WERI-Rb-1 (cell line): ENCODE results near the gene MAD1L1.

Experiments used
- DNase-seq: peaks from one replicate; pipeline ENCODE4 v3.0.0-alpha.2; 2020
- H3K27ac ChIP-seq: fragments of 250-450 bp; sonication (Bioruptor Pico); 2 replicates; pipeline ENCODE4 v1.5.1; 2020; ENCODE audit warnings: mild to moderate bottlenecking, moderate library complexity
- H3K27me3 ChIP-seq: fragments of 250-450 bp; sonication (Bioruptor Pico); 2 replicates; pipeline ENCODE4 v1.5.1; 2021; ENCODE audit warnings: mild to moderate bottlenecking, low read depth, moderate library complexity; ENCODE audit not compliant: insufficient read depth, severe bottlenecking
- H3K36me3 ChIP-seq: fragments of 250-450 bp; sonication (Bioruptor Pico); 2 replicates; pipeline ENCODE4 v1.5.1; 2020; ENCODE audit warnings: mild to moderate bottlenecking, moderate library complexity
- H3K4me3 ChIP-seq: 2 replicates; pipeline ENCODE4 v1.5.1; 2011; ENCODE audit warnings: low read depth, mild to moderate bottlenecking, control low read depth, low read length
- H3K9me3 ChIP-seq: fragments of 250-450 bp; sonication (Bioruptor Pico); 2 replicates; pipeline ENCODE4 v1.5.1; 2021; ENCODE audit warnings: mild to moderate bottlenecking, moderate library complexity; ENCODE audit not compliant: severe bottlenecking
- CTCF ChIP-seq: IDR thresholded peaks from 2 replicates; pipeline ENCODE4 v1.5.1; 2011; ENCODE audit warnings: low read depth, mild to moderate bottlenecking, control low read depth, inconsistent platforms, low read length

MAD1L1 gene

GRCh38 chr7:2253021-2253420 is 20.3 kb upstream of the MAD1L1 start:
- Histone ChIP-seq H3K4me3 (no peak overlapping the region), H3K27ac (no peak overlapping the region), H3K9me3 (no peaks in the 10 kb centered on the region), H3K27me3 (no peaks in the 10 kb centered on the region), H3K36me3 (peaks cover 53% of the 10 kb centered on the region)
- no peak for DNase-seq
- no peak for TF ChIP-seq CTCF

- Histone ChIP-seq H3K9me3 (no peaks in the 10 kb centered on the region), H3K27ac (0 out of 2 replicates have a peak overlapping the region, but pooled peaks have one; percentile 31), H3K36me3 (peaks cover 48% of the 10 kb centered on the region), H3K27me3 (no peaks in the 10 kb centered on the region), H3K4me3 (no peak overlapping the region)
- no peak for TF ChIP-seq CTCF
- DNase-seq, result no peak
Measured at GRCh38 chr7:2251841-2252771, 19.4 kb upstream of the MAD1L1 start.

- Histone ChIP-seq H3K27me3 (no peaks in the 10 kb centered on the region), H3K27ac (no peak overlapping the region), H3K9me3 (no peaks in the 10 kb centered on the region), H3K36me3 (peaks cover 41% of the 10 kb centered on the region), H3K4me3 (no peak overlapping the region)
- DNase-seq, result no peak
- no peak for TF ChIP-seq CTCF
Measured at GRCh38 chr7:2251381-2251780, 18.6 kb upstream of the MAD1L1 start.

GRCh38 chr7:2249744-2250323 is 17.1 kb upstream of the MAD1L1 start:
- TF ChIP-seq CTCF, result no peak
- no peak overlapping the region for H3K4me3 ChIP-seq
- H3K9me3 ChIP-seq, result no peaks in the 10 kb centered on the region
- DNase-seq, result no peak
- H3K36me3 ChIP-seq, result peaks cover 38% of the 10 kb centered on the region
- no peaks in the 10 kb centered on the region for H3K27me3 ChIP-seq
- H3K27ac ChIP-seq, result no peak overlapping the region

GRCh38 chr7:2248984-2249694 is 16.4 kb upstream of the MAD1L1 start:
- Histone ChIP-seq H3K9me3 (no peaks in the 10 kb centered on the region), H3K27ac (no peak overlapping the region), H3K36me3 (peaks cover 33% of the 10 kb centered on the region), H3K4me3 (no peak overlapping the region), H3K27me3 (no peaks in the 10 kb centered on the region)
- TF ChIP-seq CTCF, result no peak
- DNase-seq, result no peak
